Erythroblast (primary cell): ENCODE results near the gene TMEM236.

Source experiments
- DNase-seq, 2 experiments: peaks; one replicate each; lab custom pipeline; 2025; lab: John Stamatoyannopoulos, UW
- GATA1 ChIP-seq: IDR thresholded peaks from 2 replicates; pipeline ENCODE4 v1.6.1; 2011; ENCODE audit warnings: low read depth, mild to moderate bottlenecking, control low read depth, low read length, moderate library complexity
- POLR2A ChIP-seq: IDR thresholded peaks from 2 replicates; pipeline ENCODE4 v1.6.1; 2011; ENCODE audit warnings: mild to moderate bottlenecking, low read length

Gene TMEM236

GRCh38 chr10:17808971-17809841 lies 57.2 kb downstream of the TMEM236 start, which contains the start of gene MRC1:
MRC1 (plus strand) TSS chr10:17809348; CDS start chr10:17809466, 118 bp downstream.
- DNase-seq, result no peak

GRCh38 chr10:17811146-17811865 lies 59.3 kb downstream of the TMEM236 start:
- no peak for DNase-seq
- TF ChIP-seq GATA1 (no peak), POLR2A (no peak)

More at GRCh38 chr10:17808971-17809841, 57.2 kb downstream of the TMEM236 start, which contains the start of gene MRC1:
- TF ChIP-seq GATA1, result no peak
- TF ChIP-seq POLR2A, result no peak

- TF ChIP-seq GATA1 (no peak), POLR2A (no peak)
- no peak for DNase-seq
These were observed 63.0 kb downstream of the TMEM236 start for GRCh38 chr10:17814973-17815372.

GRCh38 chr10:17816199-17816598 lies 64.2 kb downstream of the TMEM236 start:
- DNase-seq, result no peak
- TF ChIP-seq GATA1 (no peak), POLR2A (no peak)

- TF ChIP-seq POLR2A (no peak), GATA1 (no peak)
These were observed 65.3 kb downstream of the TMEM236 start for GRCh38 chr10:17817316-17817715.

GRCh38 chr10:17817790-17818189 lies 65.8 kb downstream of the TMEM236 start:
- no peak for TF ChIP-seq GATA1
- no peak for TF ChIP-seq POLR2A
- no peak for DNase-seq

More at GRCh38 chr10:17817316-17817715, 65.3 kb downstream of the TMEM236 start:
- no peak for DNase-seq

GRCh38 chr10:17819836-17820235 lies 67.8 kb downstream of the TMEM236 start:
- TF ChIP-seq POLR2A (no peak), GATA1 (no peak)
- no peak for DNase-seq

GRCh38 chr10:17820943-17821342 lies 68.9 kb downstream of the TMEM236 start:
- DNase-seq, result no peak
- TF ChIP-seq POLR2A (no peak), GATA1 (no peak)

GRCh38 chr10:17821893-17822292 lies 69.9 kb downstream of the TMEM236 start:
- no peak for TF ChIP-seq POLR2A
- DNase-seq, result no peak

- DNase-seq, result no peak
- TF ChIP-seq GATA1, result no peak
- TF ChIP-seq POLR2A, result no peak
These were observed 79.3 kb downstream of the TMEM236 start for GRCh38 chr10:17831341-17831740.

GRCh38 chr10:17831896-17832295 lies 79.9 kb downstream of the TMEM236 start:
- TF ChIP-seq GATA1 (no peak), POLR2A (no peak)
- no peak for DNase-seq

- TF ChIP-seq GATA1 (no peak), POLR2A (no peak)
- DNase-seq, result no peak
These were observed 81.7 kb downstream of the TMEM236 start for GRCh38 chr10:17833656-17834055.

GRCh38 chr10:17835688-17836087 lies 83.7 kb downstream of the TMEM236 start:
- DNase-seq, result no peak
- TF ChIP-seq POLR2A (no peak), GATA1 (no peak)

- DNase-seq, result peak; percentile 4 to 8
- no peak for TF ChIP-seq POLR2A
- no peak for TF ChIP-seq GATA1
These were observed 84.9 kb downstream of the TMEM236 start for GRCh38 chr10:17836942-17837341.
